ENCODE data around the gene SMARCB1. TPM values are rescaled to one million over a fixed set of nuclear protein-coding genes. Genes with fewer than 3 reads are reported as not detected.

The SMARCB1 gene
- total RNA-seq, 1 experiment from 2014 or later, result 85.9 TPM

- intact Hi-C loops (cut with micrococcal nuclease), result no loop called here
- Histone ChIP-seq H3K9me3 (ENCODE audit: low read length) (no peaks in the 10 kb centered on the region), H3K9ac (ENCODE audit: low read length) (no peak overlapping the region), H3F3A (ENCODE audit: low read length, unreplicated experiment) (no peaks in the 10 kb centered on the region), H3K36me3 (ENCODE audit: low read depth, low read length) (no peaks in the 10 kb centered on the region), H3K4me3 (ENCODE audit: low read length) (no peak overlapping the region), H3K4me1 (ENCODE audit: insufficient read depth, low read length) (no peaks in the 10 kb centered on the region), H4K20me1 (ENCODE audit: low read length) (no peaks in the 10 kb centered on the region), H2AFZ (ENCODE audit: low read length) (no peak overlapping the region), H3K27me3 (ENCODE audit: low read length) (no peaks in the 10 kb centered on the region), H3K9me2 (replicated peaks; ENCODE audit: low read length) (no peaks in the 10 kb centered on the region), H3K79me2 (ENCODE audit: low read length) (no peaks in the 10 kb centered on the region), H3K27ac (ENCODE audit: low read length) (no peak overlapping the region), H3K4me2 (ENCODE audit: low read length) (no peak overlapping the region)
- ChIA-PET POLR2A (ENCODE audit: unreplicated experiment) (no interaction called here), CTCF (no interaction called here)
- ATAC-seq (no peak), DNase-seq (no peak)
- no peak for TF ChIP-seq EZH2phosphoT487 (IDR thresholded peaks at IDR 0.05; ENCODE audit: borderline replicate concordance, low read length)
- no peak for TF ChIP-seq EZH2 (IDR thresholded peaks at IDR 0.05; ENCODE audit: low read length, unreplicated experiment)
- no peak for TF ChIP-seq CTCF (conservative IDR thresholded peaks at IDR 0.05; ENCODE audit: low read depth, low read length)
- no TSS peak for BruUV-seq (replicated peaks)
Observed at GRCh38 chr22:23878219-23878618, 91.5 kb downstream of the SMARCB1 start.

- no TSS peak for BruUV-seq (replicated peaks)
- Histone ChIP-seq H3K27me3 (ENCODE audit: low read length) (no peaks in the 10 kb centered on the region), H3K9me3 (ENCODE audit: low read length) (no peaks in the 10 kb centered on the region), H3F3A (ENCODE audit: low read length, unreplicated experiment) (no peaks in the 10 kb centered on the region), H3K4me3 (ENCODE audit: low read length) (no peak overlapping the region), H3K79me2 (ENCODE audit: low read length) (no peaks in the 10 kb centered on the region), H4K20me1 (ENCODE audit: low read length) (no peaks in the 10 kb centered on the region), H3K36me3 (ENCODE audit: low read depth, low read length) (no peaks in the 10 kb centered on the region), H3K4me1 (ENCODE audit: insufficient read depth, low read length) (no peaks in the 10 kb centered on the region), H3K9me2 (replicated peaks; ENCODE audit: low read length) (no peaks in the 10 kb centered on the region), H3K27ac (ENCODE audit: low read length) (no peak overlapping the region), H2AFZ (ENCODE audit: low read length) (no peak overlapping the region), H3K4me2 (ENCODE audit: low read length) (no peak overlapping the region), H3K9ac (ENCODE audit: low read length) (no peak overlapping the region)
- intact Hi-C loops (cut with micrococcal nuclease), result no loop called here
- ATAC-seq (no peak), DNase-seq (no peak)
- TF ChIP-seq EZH2 (IDR thresholded peaks at IDR 0.05; ENCODE audit: low read length, unreplicated experiment) (no peak), CTCF (conservative IDR thresholded peaks at IDR 0.05; ENCODE audit: low read depth, low read length) (no peak), EZH2phosphoT487 (IDR thresholded peaks at IDR 0.05; ENCODE audit: borderline replicate concordance, low read length) (no peak)
- POLR2A ChIA-PET (ENCODE audit: unreplicated experiment), result no interaction called here
- CTCF ChIA-PET, result no interaction called here
Observed at GRCh38 chr22:23882370-23882769, 95.6 kb downstream of the SMARCB1 start.

GRCh38 chr22:23883658-23884057, 96.9 kb downstream of the SMARCB1 start:
- TF ChIP-seq EZH2phosphoT487 (IDR thresholded peaks at IDR 0.05; ENCODE audit: borderline replicate concordance, low read length) (no peak), EZH2 (IDR thresholded peaks at IDR 0.05; ENCODE audit: low read length, unreplicated experiment) (no peak), CTCF (conservative IDR thresholded peaks at IDR 0.05; ENCODE audit: low read depth, low read length) (no peak)
- H3K9me2 ChIP-seq (replicated peaks; ENCODE audit: low read length), result no peaks in the 10 kb centered on the region
- CTCF ChIA-PET, result no interaction called here
- H3K4me2 ChIP-seq (ENCODE audit: low read length), result no peak overlapping the region
- H4K20me1 ChIP-seq (ENCODE audit: low read length), result no peaks in the 10 kb centered on the region
- H3K9ac ChIP-seq (ENCODE audit: low read length), result no peak overlapping the region
- ATAC-seq (no peak), DNase-seq (no peak)
- no peaks in the 10 kb centered on the region for H3K9me3 ChIP-seq (ENCODE audit: low read length)
- intact Hi-C loops (cut with micrococcal nuclease), result no loop called here
- H3K27me3 ChIP-seq (ENCODE audit: low read length), result no peaks in the 10 kb centered on the region
- H3K27ac ChIP-seq (ENCODE audit: low read length), result no peak overlapping the region
- no peaks in the 10 kb centered on the region for H3F3A ChIP-seq (ENCODE audit: low read length, unreplicated experiment)
- H3K36me3 ChIP-seq (ENCODE audit: low read depth, low read length), result no peaks in the 10 kb centered on the region
- H2AFZ ChIP-seq (ENCODE audit: low read length), result no peak overlapping the region
- no TSS peak for BruUV-seq (replicated peaks)
- H3K4me3 ChIP-seq (ENCODE audit: low read length), result no peak overlapping the region
- H3K4me1 ChIP-seq (ENCODE audit: insufficient read depth, low read length), result peaks cover 9% of the 10 kb centered on the region
- POLR2A ChIA-PET (ENCODE audit: unreplicated experiment), result no interaction called here
- no peaks in the 10 kb centered on the region for H3K79me2 ChIP-seq (ENCODE audit: low read length)

Data from PC-3 (cell line).